ENCODE results near the gene RAB13. TPM values are rescaled to one million over a fixed set of nuclear protein-coding genes. Genes with fewer than 3 reads are reported as not detected.

The RAB13 gene
- polyA plus RNA-seq, 3 donors, result 1.8 to 5.1 (median 3.9) TPM

- no peak overlapping the region for H3K4me3 Mint-ChIP-seq
- Histone ChIP-seq H3K4me2 (replicated peaks; ENCODE audit: extremely low read depth, low read length, poor library complexity, severe bottlenecking) (no peak overlapping the region), H3K36me3 (replicated peaks in 1 of 2; ENCODE audit: control insufficient read depth in 1 of 2, insufficient read depth in 2 of 2, low read length in 2 of 2) (no peaks in the 10 kb centered on the region), H3K27ac (ENCODE audit: low read depth in 1 of 2, low read length in 2 of 2) (no peak overlapping the region), H2AFZ (ENCODE audit: insufficient read depth, low read depth, low read length, poor library complexity, severe bottlenecking) (no peak overlapping the region), H3K9me3 (replicated peaks in 1 of 2; ENCODE audit: control insufficient read depth in 1 of 2, insufficient read depth in 1 of 2, low read length in 2 of 2) (no peaks in the 10 kb centered on the region), H3K27me3 (ENCODE audit: control insufficient read depth in 2 of 2, insufficient read depth in 2 of 2, low read length in 2 of 2) (no peaks in the 10 kb centered on the region), H4K20me1 (ENCODE audit: insufficient read depth, low read length) (no peaks in the 10 kb centered on the region), H3K79me2 (ENCODE audit: insufficient read depth, low read length) (no peaks in the 10 kb centered on the region), H3K4me3 (replicated peaks in 1 of 3; ENCODE audit: low read depth in 2 of 3, low read length in 3 of 3) (no peak overlapping the region), H3K4me1 (ENCODE audit: control insufficient read depth in 1 of 2, insufficient read depth in 2 of 2, low read length in 2 of 2) (no peaks in the 10 kb centered on the region), H3K9ac (ENCODE audit: insufficient read depth, low read length, poor library complexity, severe bottlenecking) (no peak overlapping the region)
- no peaks in the 10 kb centered on the region for H3K4me1 Mint-ChIP-seq
- no peak for DNase-seq
- no peaks in the 10 kb centered on the region for H3K36me3 Mint-ChIP-seq
- H3K9me3 Mint-ChIP-seq, result peaks cover 0 to 3% (median 0%) of the 10 kb centered on the region in 7 donors
- H3K27ac Mint-ChIP-seq, result no peak overlapping the region
- TF ChIP-seq, protein P1, sequence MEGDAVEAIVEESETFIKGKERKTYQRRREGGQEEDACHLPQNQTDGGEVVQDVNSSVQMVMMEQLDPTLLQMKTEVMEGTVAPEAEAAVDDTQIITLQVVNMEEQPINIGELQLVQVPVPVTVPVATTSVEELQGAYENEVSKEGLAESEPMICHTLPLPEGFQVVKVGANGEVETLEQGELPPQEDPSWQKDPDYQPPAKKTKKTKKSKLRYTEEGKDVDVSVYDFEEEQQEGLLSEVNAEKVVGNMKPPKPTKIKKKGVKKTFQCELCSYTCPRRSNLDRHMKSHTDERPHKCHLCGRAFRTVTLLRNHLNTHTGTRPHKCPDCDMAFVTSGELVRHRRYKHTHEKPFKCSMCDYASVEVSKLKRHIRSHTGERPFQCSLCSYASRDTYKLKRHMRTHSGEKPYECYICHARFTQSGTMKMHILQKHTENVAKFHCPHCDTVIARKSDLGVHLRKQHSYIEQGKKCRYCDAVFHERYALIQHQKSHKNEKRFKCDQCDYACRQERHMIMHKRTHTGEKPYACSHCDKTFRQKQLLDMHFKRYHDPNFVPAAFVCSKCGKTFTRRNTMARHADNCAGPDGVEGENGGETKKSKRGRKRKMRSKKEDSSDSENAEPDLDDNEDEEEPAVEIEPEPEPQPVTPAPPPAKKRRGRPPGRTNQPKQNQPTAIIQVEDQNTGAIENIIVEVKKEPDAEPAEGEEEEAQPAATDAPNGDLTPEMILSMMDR (IDR thresholded peaks at IDR 0.05), result no peak
- intact Hi-C loops (cut with micrococcal nuclease), result no loop called here
- peaks cover 2 to 4% (median 2%) of the 10 kb centered on the region in 3 donors for H3K27me3 Mint-ChIP-seq (ENCODE audit: low read depth in 3 of 3)
- no CpG with 5 or more reads among the region's 1 CpG for WGBS (ENCODE audit: insufficient coverage)
These were observed 26.0 kb upstream of the RAB13 start for GRCh38 chr1:154012129-154012528.

DNA sequence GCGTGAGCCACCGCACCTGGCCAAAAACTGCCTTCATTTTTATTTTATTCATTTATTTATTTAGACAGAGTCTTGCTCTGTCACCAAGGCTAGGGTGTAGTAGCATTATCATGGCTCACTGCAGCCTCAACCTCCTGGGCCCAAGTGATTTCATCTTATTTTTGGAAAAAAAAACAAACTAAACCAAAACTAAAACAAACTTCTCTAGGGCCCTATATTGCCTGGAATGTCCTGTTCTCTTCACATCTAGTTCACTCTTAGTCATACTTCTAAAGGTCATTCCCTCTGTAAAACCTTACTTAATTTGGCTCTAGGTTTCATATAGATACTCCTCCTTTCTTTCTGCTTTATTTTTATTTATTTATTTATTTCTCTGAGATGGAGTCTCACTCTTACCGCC, 20.0 kb upstream of the RAB13 start:
- Mint-ChIP-seq H3K27me3 (ENCODE audit: low read depth in 3 of 3) (peaks cover 0 to 4% (median 0%) of the 10 kb centered on the region in 3 donors), H3K4me3 (no peak overlapping the region), H3K9me3 (peaks cover 0 to 4% (median 0%) of the 10 kb centered on the region in 7 donors), H3K27ac (no peak overlapping the region), H3K36me3 (no peaks in the 10 kb centered on the region), H3K4me1 (no peaks in the 10 kb centered on the region)
- Histone ChIP-seq H3K27ac (ENCODE audit: low read depth in 1 of 2, low read length in 2 of 2) (no peak overlapping the region), H4K20me1 (ENCODE audit: insufficient read depth, low read length) (no peaks in the 10 kb centered on the region), H3K9me3 (replicated peaks in 1 of 2; ENCODE audit: control insufficient read depth in 1 of 2, insufficient read depth in 1 of 2, low read length in 2 of 2) (no peaks in the 10 kb centered on the region), H3K27me3 (ENCODE audit: control insufficient read depth in 2 of 2, insufficient read depth in 2 of 2, low read length in 2 of 2) (no peaks in the 10 kb centered on the region), H2AFZ (ENCODE audit: insufficient read depth, low read depth, low read length, poor library complexity, severe bottlenecking) (no peak overlapping the region), H3K4me3 (replicated peaks in 1 of 3; ENCODE audit: low read depth in 2 of 3, low read length in 3 of 3) (no peak overlapping the region), H3K4me2 (replicated peaks; ENCODE audit: extremely low read depth, low read length, poor library complexity, severe bottlenecking) (no peak overlapping the region), H3K79me2 (ENCODE audit: insufficient read depth, low read length) (no peaks in the 10 kb centered on the region), H3K36me3 (replicated peaks in 1 of 2; ENCODE audit: control insufficient read depth in 1 of 2, insufficient read depth in 2 of 2, low read length in 2 of 2) (no peaks in the 10 kb centered on the region), H3K4me1 (ENCODE audit: control insufficient read depth in 1 of 2, insufficient read depth in 2 of 2, low read length in 2 of 2) (no peaks in the 10 kb centered on the region), H3K9ac (ENCODE audit: insufficient read depth, low read length, poor library complexity, severe bottlenecking) (no peak overlapping the region)
- no peak for DNase-seq
- intact Hi-C loops (cut with micrococcal nuclease), result no loop called here
- TF ChIP-seq, protein P1 (IDR thresholded peaks at IDR 0.05), result no peak
- WGBS (ENCODE audit: insufficient coverage), result no CpG with 5 or more reads among the region's 3 CpGs
